ENCODE data around the gene UGT1A9. TPM values are rescaled to one million over a fixed set of nuclear protein-coding genes. Genes with fewer than 3 reads are reported as not detected.

UGT1A9 gene
- total and polyA plus RNA-seq, 2 of the 13 experiments (the other 11 are each of a cell fraction or from before 2014, with no cell fraction given): 0.07 TPM; not detected in 1

- no peaks in the 10 kb centered on the region for H3K79me2 ChIP-seq (ENCODE audit: insufficient read depth, low read length)
These were observed 97.6 kb downstream of the UGT1A9 start for GRCh38 chr2:233769260-233769659.

GRCh38 chr2:233772153-233772552, 100.5 kb downstream of the UGT1A9 start:
- Histone ChIP-seq H3K4me2 (ENCODE audit: low read depth, low read length) (no peak overlapping the region), H3K9ac (ENCODE audit: insufficient read depth, low read depth, low read length) (no peak overlapping the region), H3K36me3 (replicated peaks in 1 of 2; ENCODE audit: control insufficient read depth in 1 of 2, insufficient read depth in 2 of 2, low read length in 2 of 2) (no peaks in the 10 kb centered on the region), H3K79me2 (ENCODE audit: insufficient read depth, low read length) (no peaks in the 10 kb centered on the region), H3K27me3 (ENCODE audit: control insufficient read depth in 1 of 2, insufficient read depth in 2 of 2, low read length in 2 of 2) (peaks cover 0 to 40% of the 10 kb centered on the region in 2 experiments; a peak in 4 of 5 replicates), H2AFZ (ENCODE audit: low read length) (no peak overlapping the region), H3K9me3 (ENCODE audit: low read length) (peaks cover 5% of the 10 kb centered on the region; the same call in 1 of the 2 replicates), H3K4me3 (replicated peaks in 1 of 3; ENCODE audit: insufficient read depth in 1 of 3, low read depth in 2 of 3, low read length in 3 of 3) (no peak overlapping the region), H3K4me1 (ENCODE audit: insufficient read depth, low read length) (no peaks in the 10 kb centered on the region), H4K20me1 (ENCODE audit: insufficient read depth, low read length) (no peaks in the 10 kb centered on the region), H3K27ac (ENCODE audit: extremely low read length, insufficient read depth, low read length) (no peak overlapping the region)
- CTCF ChIA-PET (ENCODE audit: low intra/inter-chr PET ratio, low total read pairs): no interaction called here
- FAIRE-seq (no peak), DNase-seq (ENCODE audit: low spot score) (no peak), ATAC-seq (no peak)
- POLR2A ChIA-PET: no interaction called here
- no TSS peak for BruUV-seq (replicated peaks)
- intact Hi-C loops (cut with micrococcal nuclease; ENCODE audit: unreplicated experiment) (no loop called here), in situ Hi-C loops (cut with HindIII; ENCODE audit: extremely low pct_ligation_motif_present, low pct_unique_long_range_greater_than_20kb) (no loop called here)
- WGBS (ENCODE audit: low lambda C conversion rate): 90% methylated on average over 16 of the region's 16 CpGs
- TF ChIP-seq ZEB1 (IDR thresholded peaks at IDR 0.05; ENCODE audit: insufficient replicate concordance, low read depth): no peak
- no peak for TF ChIP-seq SIX4 (CRISPR knock-in tag; IDR thresholded peaks at IDR 0.05)
- no peak for TF ChIP-seq RFX3 (CRISPR knock-in tag; IDR thresholded peaks at IDR 0.05)
- no peak for TF ChIP-seq MED8 (CRISPR knock-in tag; IDR thresholded peaks at IDR 0.05; ENCODE audit: insufficient replicate concordance)
- TF ChIP-seq ESRRA (CRISPR knock-in tag; IDR thresholded peaks at IDR 0.05; ENCODE audit: low read depth): no peak
- no peak for TF ChIP-seq ZNF564 (CRISPR knock-in tag; IDR thresholded peaks at IDR 0.05)
- TF ChIP-seq ATF5 (CRISPR knock-in tag; IDR thresholded peaks at IDR 0.05; ENCODE audit: low read depth): no peak
- no peak for TF ChIP-seq ZNF546 (CRISPR knock-in tag; conservative IDR thresholded peaks at IDR 0.05)
- TF ChIP-seq ZNF260 (CRISPR knock-in tag; IDR thresholded peaks at IDR 0.05; ENCODE audit: borderline replicate concordance, low read depth): no peak
- TF ChIP-seq NR0B2 (CRISPR knock-in tag; IDR thresholded peaks at IDR 0.05): no peak

More at GRCh38 chr2:233769260-233769659, 97.6 kb downstream of the UGT1A9 start:
- Histone ChIP-seq H3K4me1 (ENCODE audit: insufficient read depth, low read length) (no peaks in the 10 kb centered on the region), H3K9me3 (ENCODE audit: low read length) (no peaks in the 10 kb centered on the region), H2AFZ (ENCODE audit: low read length) (no peak overlapping the region), H4K20me1 (ENCODE audit: insufficient read depth, low read length) (no peaks in the 10 kb centered on the region), H3K36me3 (replicated peaks in 1 of 2; ENCODE audit: control insufficient read depth in 1 of 2, insufficient read depth in 2 of 2, low read length in 2 of 2) (no peaks in the 10 kb centered on the region), H3K27me3 (ENCODE audit: control insufficient read depth in 1 of 2, insufficient read depth in 2 of 2, low read length in 2 of 2) (peaks cover 2 to 32% of the 10 kb centered on the region in 2 experiments; a peak in 4 of 5 replicates), H3K4me3 (replicated peaks in 1 of 3; ENCODE audit: insufficient read depth in 1 of 3, low read depth in 2 of 3, low read length in 3 of 3) (no peak overlapping the region), H3K27ac (ENCODE audit: extremely low read length, insufficient read depth, low read length) (no peak overlapping the region), H3K4me2 (ENCODE audit: low read depth, low read length) (no peak overlapping the region), H3K9ac (ENCODE audit: insufficient read depth, low read depth, low read length) (no peak overlapping the region)
- in situ Hi-C loops (cut with HindIII; ENCODE audit: extremely low pct_ligation_motif_present, low pct_unique_long_range_greater_than_20kb): no loop called here
- ChIA-PET CTCF (ENCODE audit: low intra/inter-chr PET ratio, low total read pairs) (no interaction called here), POLR2A (no interaction called here)
- no peak for ATAC-seq
- 80% methylated on average over 9 of the region's 9 CpGs for WGBS (ENCODE audit: low lambda C conversion rate)
- intact Hi-C loops (cut with micrococcal nuclease; ENCODE audit: unreplicated experiment): no loop called here
- no peak for FAIRE-seq
- no TSS peak for BruUV-seq (replicated peaks)
- no peak for DNase-seq (ENCODE audit: low spot score)
- TF ChIP-seq PHF5A (CRISPR knock-in tag; IDR thresholded peaks at IDR 0.05; ENCODE audit: low read depth, unreplicated experiment): no peak
- TF ChIP-seq ARNTL (CRISPR knock-in tag; IDR thresholded peaks at IDR 0.05): no peak
- TF ChIP-seq ZZZ3 (CRISPR knock-in tag; IDR thresholded peaks at IDR 0.05; ENCODE audit: borderline replicate concordance): no peak
- no peak for TF ChIP-seq TEAD3 (CRISPR knock-in tag; optimal IDR thresholded peaks at IDR 0.05; ENCODE audit: borderline replicate concordance)
- no peak for TF ChIP-seq RFX1 (IDR thresholded peaks at IDR 0.05)
- no peak for TF ChIP-seq ZNF670 (CRISPR knock-in tag; IDR thresholded peaks at IDR 0.05; ENCODE audit: borderline replicate concordance)
- TF ChIP-seq ZBTB26 (CRISPR knock-in tag; IDR thresholded peaks at IDR 0.05; ENCODE audit: borderline replicate concordance): no peak
- no peak for TF ChIP-seq NFIC (IDR thresholded peaks at IDR 0.05; ENCODE audit: low read length)
- no peak for TF ChIP-seq TAF1 (CRISPR knock-in tag; IDR thresholded peaks at IDR 0.05)
